Measurements from ENCODE around the gene AGBL4.

Gene AGBL4

GRCh38 chr1:48940962-48941732 lies 1082.6 kb downstream of the AGBL4 start:
- DNase-seq (ENCODE audit: low read depth) = no peak

DNA sequence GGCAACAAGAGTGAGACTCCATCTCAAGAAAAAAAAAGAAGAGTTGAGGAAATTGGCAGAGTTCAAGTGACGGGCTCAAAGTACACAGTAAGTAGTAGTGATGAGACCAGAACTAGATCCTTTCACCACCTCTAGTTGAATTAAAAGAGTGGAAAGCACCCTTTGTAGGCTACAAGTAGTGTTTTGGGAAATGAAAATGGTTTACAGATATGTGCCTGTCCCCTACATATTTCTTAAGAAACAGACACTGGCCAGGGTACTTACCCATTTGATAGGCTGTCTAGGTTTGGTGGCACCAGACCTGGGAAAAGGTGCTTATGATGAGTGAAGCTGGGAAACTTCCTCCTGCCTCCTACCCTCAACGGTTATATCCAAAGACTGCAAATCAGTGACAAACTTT lies 1083.4 kb downstream of the AGBL4 start:
- DNase-seq (ENCODE audit: low read depth) = no peak

- DNase-seq (ENCODE audit: low read depth) = no peak
These were observed 1083.9 kb downstream of the AGBL4 start for GRCh38 chr1:48939828-48940227.

DNA sequence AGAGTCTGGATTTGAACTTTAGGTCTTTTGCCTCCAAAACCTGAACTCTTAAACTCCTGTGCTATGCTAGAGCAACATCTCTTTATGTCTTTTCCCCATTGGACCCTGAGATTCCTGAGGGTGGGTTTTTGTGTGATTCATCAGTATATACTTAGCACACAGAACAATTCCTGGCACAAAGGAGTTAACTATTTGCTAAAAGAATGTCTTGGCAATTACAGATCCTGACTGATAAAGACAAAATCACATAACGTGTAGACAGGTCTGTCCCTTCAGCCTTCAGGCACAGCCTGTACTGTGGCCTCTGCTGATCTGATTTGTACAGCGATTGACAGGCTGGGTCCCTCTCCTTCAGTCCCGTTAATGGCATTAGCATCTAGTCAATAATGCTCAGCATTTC lies 1084.7 kb downstream of the AGBL4 start:
- no peak for DNase-seq (ENCODE audit: low read depth)

GRCh38 chr1:48937732-48938131 lies 1086.0 kb downstream of the AGBL4 start:
- DNase-seq (ENCODE audit: low read depth) = no peak

- DNase-seq (ENCODE audit: low read depth) = no peak
These were observed 1087.3 kb downstream of the AGBL4 start for GRCh38 chr1:48936436-48936835.

GRCh38 chr1:48932366-48932765 lies 1091.4 kb downstream of the AGBL4 start:
- no peak for DNase-seq (ENCODE audit: low read depth)

DNA sequence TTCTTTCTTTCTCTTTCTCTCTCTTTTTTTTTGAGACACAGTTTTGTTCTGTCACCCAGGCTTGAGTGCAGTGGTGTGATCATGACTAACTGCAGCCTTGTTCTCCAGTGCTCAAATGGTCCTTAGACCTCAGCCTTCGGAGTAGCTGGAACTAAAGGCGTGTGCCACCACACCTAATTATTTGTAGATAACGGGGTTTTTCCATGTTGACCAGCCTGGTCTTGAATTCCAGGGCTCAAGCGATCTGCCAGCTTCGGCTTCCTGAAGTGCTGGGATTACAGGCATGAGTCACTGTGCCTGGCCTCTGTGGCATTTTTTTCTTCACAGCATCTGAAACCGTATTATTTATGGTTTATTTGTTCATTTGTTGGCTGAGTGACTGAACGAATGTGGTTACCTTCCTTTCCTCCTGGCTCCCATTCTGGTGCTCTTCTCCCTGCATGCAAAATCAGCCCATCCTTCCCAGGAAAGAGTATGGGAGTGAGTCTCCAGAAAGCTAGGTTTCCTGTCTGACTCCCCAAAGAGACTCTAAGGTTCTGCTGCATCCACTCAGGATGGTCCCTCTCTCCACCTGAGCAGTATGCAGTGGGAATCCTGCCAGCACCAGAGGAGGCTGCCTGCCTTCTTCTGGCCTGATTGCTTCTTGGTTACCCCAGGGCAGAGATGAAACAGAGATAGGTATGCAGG lies 1092.1 kb downstream of the AGBL4 start:
- DNase-seq (ENCODE audit: low read depth) = no peak

GRCh38 chr1:48930011-48930410 lies 1093.7 kb downstream of the AGBL4 start:
- DNase-seq (ENCODE audit: low read depth) = no peak

- no peak for DNase-seq (ENCODE audit: low read depth)
These were observed 1099.7 kb downstream of the AGBL4 start for GRCh38 chr1:48924099-48924498.

GRCh38 chr1:48923116-48923515 lies 1100.6 kb downstream of the AGBL4 start:
- no peak for DNase-seq (ENCODE audit: low read depth)

GRCh38 chr1:48920851-48921250 lies 1102.9 kb downstream of the AGBL4 start:
- no peak for DNase-seq (ENCODE audit: low read depth)

DNA sequence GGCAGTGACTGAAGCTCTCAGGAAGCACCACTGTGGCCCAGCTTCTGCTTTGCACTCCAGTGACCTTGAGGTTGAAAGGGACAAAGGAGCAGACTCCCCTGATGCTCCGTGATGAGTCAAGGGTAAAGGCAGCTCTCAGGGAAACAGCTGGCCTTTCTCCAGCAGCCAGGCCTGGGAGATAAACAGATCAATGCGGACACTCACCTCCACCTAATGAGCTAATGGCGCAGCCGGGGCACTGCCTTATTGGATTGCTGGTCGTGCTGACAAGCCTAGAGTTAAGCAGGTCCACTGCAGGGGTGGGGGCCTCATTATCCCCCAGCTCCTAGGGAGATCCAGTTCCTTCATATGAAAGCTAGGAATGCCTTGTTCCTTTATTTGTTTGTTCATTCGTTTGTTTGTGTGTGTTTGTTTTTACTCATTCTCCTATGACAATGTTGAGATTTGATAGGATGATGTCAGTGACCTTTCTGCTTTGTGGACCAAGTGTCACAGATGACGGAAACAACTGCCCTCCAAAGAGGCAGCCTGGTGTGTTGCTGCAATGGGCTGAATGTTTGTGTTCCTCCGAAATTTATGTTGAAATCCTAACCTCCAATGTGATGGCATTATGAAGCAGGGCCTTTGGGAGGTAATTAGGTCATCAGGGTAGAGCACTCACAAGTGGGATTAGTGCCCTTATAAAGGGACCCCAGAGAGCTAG lies 1105.7 kb downstream of the AGBL4 start:
- no peak for DNase-seq (ENCODE audit: low read depth)

DNA sequence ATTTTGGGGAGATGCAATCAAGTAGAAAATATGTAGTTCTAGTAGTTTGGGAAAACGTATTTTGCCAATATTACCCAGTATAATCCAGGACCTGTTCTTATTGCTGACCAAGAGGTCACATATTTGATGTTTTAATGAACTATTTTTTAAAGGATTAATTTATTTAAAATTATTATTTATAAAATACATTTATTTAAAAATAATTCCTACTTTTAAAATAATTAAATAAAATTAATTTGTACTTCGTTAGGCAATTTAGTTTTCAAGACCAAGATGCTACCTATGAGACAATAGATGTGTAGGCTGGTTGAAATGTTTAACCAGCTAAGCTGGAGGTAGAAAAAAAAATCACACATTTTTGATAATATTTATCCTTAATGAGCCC lies 1106.7 kb downstream of the AGBL4 start:
- no peak for DNase-seq (ENCODE audit: low read depth)

DNA sequence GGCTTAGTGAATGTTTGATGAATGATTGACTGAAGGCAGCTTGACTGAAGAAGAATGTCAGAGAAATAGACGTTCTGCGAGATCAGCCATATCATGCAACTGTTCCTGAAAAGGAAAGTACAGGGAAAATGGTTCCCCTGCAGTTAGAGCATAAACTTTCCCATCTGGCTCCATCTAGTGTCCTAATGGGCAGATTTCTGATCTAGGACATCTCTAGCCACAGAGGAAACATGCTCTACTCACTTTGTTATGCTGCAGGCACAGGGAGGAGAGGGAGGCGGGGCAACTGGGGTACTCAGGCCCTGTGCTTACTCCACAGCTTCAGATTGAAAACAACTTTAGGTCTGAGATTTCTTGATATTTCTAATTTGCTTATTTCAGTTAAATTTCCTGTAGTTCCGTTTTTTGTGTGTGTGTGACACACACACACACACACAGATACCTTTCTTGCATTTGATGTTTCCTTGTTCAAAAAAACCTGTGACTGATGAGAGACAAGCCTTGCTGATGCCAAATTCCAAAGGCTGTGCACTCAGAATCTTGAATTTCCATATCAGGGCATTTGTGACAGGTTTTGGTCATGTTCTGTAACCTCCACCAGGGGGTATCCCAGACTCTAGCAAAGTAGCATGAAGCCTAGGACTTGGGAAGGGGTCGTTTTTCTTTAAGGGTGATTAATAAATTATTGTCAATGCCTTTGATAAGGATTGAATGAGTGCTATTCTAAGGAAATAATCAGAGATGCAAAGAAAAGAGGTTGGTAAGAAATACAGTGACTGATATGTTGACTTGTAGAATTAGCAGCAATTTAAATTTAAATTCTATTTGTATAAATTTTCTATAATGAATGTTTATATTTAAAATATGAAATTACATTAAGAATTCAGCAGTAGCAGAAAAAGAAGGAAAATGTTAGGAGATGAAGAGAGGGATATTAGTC lies 1107.4 kb downstream of the AGBL4 start:
- DNase-seq (ENCODE audit: low read depth) = no peak

DNA sequence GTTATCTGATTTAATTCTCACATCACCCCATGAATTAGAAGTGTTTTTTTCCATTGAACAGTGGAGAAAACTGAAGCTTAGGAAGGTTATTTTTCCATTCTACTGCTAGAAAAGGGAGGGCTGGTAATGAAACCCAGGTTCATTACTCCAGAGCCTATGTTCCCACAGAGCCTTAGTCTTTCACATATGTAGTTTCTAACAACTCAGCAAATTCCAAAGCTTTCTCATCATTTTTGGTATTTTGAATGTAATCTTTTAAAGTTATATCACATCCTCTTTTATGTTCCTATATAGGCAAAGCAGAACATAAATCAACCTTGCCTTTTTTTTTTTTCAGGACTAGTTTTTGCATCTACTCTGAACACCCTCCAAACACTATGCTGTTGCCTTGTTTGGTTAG lies 1115.1 kb downstream of the AGBL4 start:
- DNase-seq (ENCODE audit: low read depth) = no peak

GRCh38 chr1:48906729-48907128 lies 1117.0 kb downstream of the AGBL4 start:
- no peak for DNase-seq (ENCODE audit: low read depth)

GRCh38 chr1:48906164-48906563 lies 1117.6 kb downstream of the AGBL4 start:
- DNase-seq (ENCODE audit: low read depth) = no peak

- DNase-seq (ENCODE audit: low read depth) = no peak
These were observed 1120.5 kb downstream of the AGBL4 start for GRCh38 chr1:48903291-48903690.

DNA sequence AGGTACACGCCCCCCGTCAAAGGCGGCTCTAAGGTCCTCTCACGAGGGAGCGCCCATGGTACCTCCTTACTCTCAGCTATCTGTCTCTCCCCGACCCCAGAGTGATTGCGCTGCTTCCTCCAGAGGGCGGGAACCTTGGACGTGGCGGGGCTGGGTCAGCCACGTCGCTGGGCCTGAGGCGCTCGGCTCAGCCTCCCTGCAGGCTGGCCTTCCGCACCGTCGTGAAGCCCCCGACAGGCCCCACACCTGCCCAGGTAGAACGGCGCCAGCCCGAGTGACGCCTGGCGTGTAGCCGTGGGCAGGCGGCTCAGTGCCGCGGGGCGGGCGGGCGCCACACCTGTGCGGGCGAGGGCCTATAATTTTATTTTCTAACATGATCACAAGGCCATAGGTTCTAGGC lies 1124.9 kb downstream of the AGBL4 start:
- no peak for DNase-seq (ENCODE audit: low read depth)

GRCh38 chr1:48889615-48890014 lies 1134.1 kb downstream of the AGBL4 start:
- DNase-seq (ENCODE audit: low read depth) = no peak

DNA sequence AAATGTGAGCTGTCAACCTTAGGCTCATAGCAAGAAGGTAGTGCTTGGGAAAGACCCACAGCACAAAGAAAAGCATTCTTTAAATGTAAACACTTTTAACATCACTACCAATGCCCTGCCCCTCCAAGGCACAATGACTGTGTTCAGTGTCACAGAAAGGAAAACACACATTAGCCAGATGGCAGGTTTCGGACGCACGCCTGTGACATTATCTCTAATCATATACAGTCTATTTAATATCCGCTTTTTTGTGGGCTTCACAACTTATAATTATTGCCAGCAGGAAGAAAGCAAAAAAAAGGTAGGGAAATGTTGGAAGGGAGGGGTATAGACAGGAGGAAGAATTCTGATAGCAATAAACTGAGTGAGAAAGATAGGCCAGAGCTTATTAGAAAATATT lies 1134.7 kb downstream of the AGBL4 start:
- DNase-seq (ENCODE audit: low read depth) = no peak
